WTC11 (cell line): ENCODE measurements around the gene MOB4. TPM values are rescaled to one million over a fixed set of nuclear protein-coding genes. Genes with fewer than 3 reads are reported as not detected.

Experiments used
- ATAC-seq: fragments of 200-7000 bp; cut with Tn5 transposase; 2 replicates; pipeline ENCODE4 v1.10.0; 2021; ENCODE audit warnings: mild to moderate bottlenecking, moderate library complexity
- CTCF ChIA-PET: fragments of 300-600 bp; sonication (Branson Sonifier 250); formaldehyde crosslinking; loops from one replicate; lab custom pipeline; 2021; ENCODE audit warnings: antibody characterized with exemption; lab: Charles Lee
- POLR2A ChIA-PET: fragments of 350-600 bp; sonication (Branson Sonifier 250); formaldehyde crosslinking; loops from one replicate; lab custom pipeline; 2021; ENCODE audit warnings: antibody characterized with exemption; lab: Charles Lee
- DNase-seq: peaks from one replicate; pipeline ENCODE4 v3.0.0; 2021; ENCODE audit warnings: low spot score
- H3K27ac Mint-ChIP-seq: 2 replicates; pipeline ENCODE4 v1.8.0; 2021; ENCODE audit warnings: mixed read lengths
- H3K27me3 Mint-ChIP-seq: 2 replicates; pipeline ENCODE4 v1.8.0; 2021; ENCODE audit warnings: low read depth, mild to moderate bottlenecking, moderate library complexity, mixed read lengths
- H3K36me3 Mint-ChIP-seq: 2 replicates; pipeline ENCODE4 v1.8.0; 2021; ENCODE audit warnings: mixed read lengths
- H3K4me1 Mint-ChIP-seq: 2 replicates; pipeline ENCODE4 v1.8.0; 2022; ENCODE audit warnings: mixed read lengths
- H3K4me3 Mint-ChIP-seq: 2 replicates; pipeline ENCODE4 v1.8.0; 2021; ENCODE audit warnings: mild to moderate bottlenecking, moderate library complexity, mixed read lengths
- H3K9me3 Mint-ChIP-seq: 2 replicates; pipeline ENCODE4 v1.8.0; 2021; ENCODE audit warnings: mixed read lengths
- CBFB ChIP-seq: sonication (generic); formaldehyde crosslinking; IDR thresholded peaks from 2 replicates; pipeline ENCODE4 v1.8.1; 2022; ENCODE audit warnings: mild to moderate bottlenecking, low read depth, missing genetic modification reagents
- ESRRA ChIP-seq: sonication (generic); formaldehyde crosslinking; IDR thresholded peaks from 2 replicates; pipeline ENCODE4 v1.8.1; 2022; ENCODE audit warnings: mild to moderate bottlenecking, missing genetic modification reagents, borderline replicate concordance
- FOXP1 ChIP-seq: sonication (generic); formaldehyde crosslinking; IDR thresholded peaks from 2 replicates; pipeline ENCODE4 v1.8.0; 2022; ENCODE audit warnings: missing genetic modification reagents, mild to moderate bottlenecking, moderate library complexity, borderline replicate concordance
- JUN ChIP-seq: sonication (generic); formaldehyde crosslinking; IDR thresholded peaks from 2 replicates; pipeline ENCODE4 v1.8.0; 2023; ENCODE audit warnings: mild to moderate bottlenecking, missing genetic modification reagents
- KAT7 ChIP-seq: sonication (generic); formaldehyde crosslinking; IDR thresholded peaks from 2 replicates; pipeline ENCODE4 v1.8.1; 2023; ENCODE audit warnings: missing genetic modification reagents, mild to moderate bottlenecking, borderline replicate concordance
- NFYB ChIP-seq: sonication (generic); formaldehyde crosslinking; conservative IDR thresholded peaks from 2 replicates; pipeline ENCODE4 v1.8.0; 2022; ENCODE audit warnings: low read depth, missing genetic modification reagents
- NR3C1 ChIP-seq: sonication (generic); formaldehyde crosslinking; conservative IDR thresholded peaks from 2 replicates; pipeline ENCODE4 v1.8.1; 2023; ENCODE audit warnings: low read depth, mild to moderate bottlenecking, missing genetic modification reagents
- PRRX2 ChIP-seq: fragments of 250-450 bp; sonication (Bioruptor Pico); IDR thresholded peaks from 2 replicates; pipeline ENCODE4 v1.8.0; 2021; ENCODE audit warnings: mild to moderate bottlenecking
- SMAD4 ChIP-seq: sonication (generic); formaldehyde crosslinking; IDR thresholded peaks from 2 replicates; pipeline ENCODE4 v1.8.0; 2022; ENCODE audit warnings: mild to moderate bottlenecking, missing genetic modification reagents
- SOX15 ChIP-seq: fragments of 250-450 bp; sonication (Bioruptor Pico); IDR thresholded peaks from 2 replicates; pipeline ENCODE4 v1.9.0; 2021; ENCODE audit warnings: mild to moderate bottlenecking
- TCF7 ChIP-seq: sonication (generic); formaldehyde crosslinking; IDR thresholded peaks from 2 replicates; pipeline ENCODE4 v1.8.0; 2022; ENCODE audit warnings: mild to moderate bottlenecking, low read depth, missing genetic modification reagents, moderate library complexity
- ZNF121 ChIP-seq: sonication (generic); formaldehyde crosslinking; IDR thresholded peaks from 2 replicates; pipeline ENCODE4 v1.8.0; 2023; ENCODE audit warnings: missing genetic modification reagents
- ZNF138 ChIP-seq: sonication (generic); formaldehyde crosslinking; conservative IDR thresholded peaks from 2 replicates; pipeline ENCODE4 v1.8.1; 2022; ENCODE audit warnings: mild to moderate bottlenecking, moderate library complexity, missing genetic modification reagents
- ZNF219 ChIP-seq: sonication (generic); formaldehyde crosslinking; IDR thresholded peaks from 2 replicates; pipeline ENCODE4 v1.8.0; 2023; ENCODE audit warnings: missing genetic modification reagents, mild to moderate bottlenecking, borderline replicate concordance
- ZNF263 ChIP-seq: sonication (generic); formaldehyde crosslinking; IDR thresholded peaks from 2 replicates; pipeline ENCODE4 v1.8.1; 2022; ENCODE audit warnings: low read depth, mild to moderate bottlenecking, moderate library complexity, missing genetic modification reagents
- ZNF396 ChIP-seq: fragments of 250-450 bp; sonication (Bioruptor Pico); IDR thresholded peaks from 2 replicates; pipeline ENCODE4 v1.8.0; 2021; ENCODE audit warnings: mild to moderate bottlenecking, moderate library complexity, borderline replicate concordance
- ZNF423 ChIP-seq: fragments of 250-450 bp; sonication (Bioruptor Pico); IDR thresholded peaks from 2 replicates; pipeline ENCODE4 v2.1.2; 2022; ENCODE audit warnings: mild to moderate bottlenecking, moderate library complexity
- total RNA-seq: library from RNA; stranded (reverse); gene quantifications from 3 replicates; pipeline ENCODE4 v1.2.3, GENCODE V29; 2021
- TF ChIP-seq, protein P1 (sequence below): sonication (generic); formaldehyde crosslinking; conservative IDR thresholded peaks from 2 replicates; pipeline ENCODE4 v1.8.1; 2022; ENCODE audit warnings: mild to moderate bottlenecking, missing genetic modification reagents
- TF ChIP-seq, protein P2 (sequence below): sonication (generic); formaldehyde crosslinking; IDR thresholded peaks from 2 replicates; pipeline ENCODE4 v1.8.0; 2022; ENCODE audit warnings: mild to moderate bottlenecking, missing genetic modification reagents
- TF ChIP-seq, protein P3 (sequence below): sonication (generic); formaldehyde crosslinking; IDR thresholded peaks from 2 replicates; pipeline ENCODE4 v1.8.1; 2022; ENCODE audit warnings: low read depth, missing genetic modification reagents, borderline replicate concordance

MOB4 gene
- total RNA-seq, 1 experiment from 2014 or later: 47.8 TPM

DNA sequence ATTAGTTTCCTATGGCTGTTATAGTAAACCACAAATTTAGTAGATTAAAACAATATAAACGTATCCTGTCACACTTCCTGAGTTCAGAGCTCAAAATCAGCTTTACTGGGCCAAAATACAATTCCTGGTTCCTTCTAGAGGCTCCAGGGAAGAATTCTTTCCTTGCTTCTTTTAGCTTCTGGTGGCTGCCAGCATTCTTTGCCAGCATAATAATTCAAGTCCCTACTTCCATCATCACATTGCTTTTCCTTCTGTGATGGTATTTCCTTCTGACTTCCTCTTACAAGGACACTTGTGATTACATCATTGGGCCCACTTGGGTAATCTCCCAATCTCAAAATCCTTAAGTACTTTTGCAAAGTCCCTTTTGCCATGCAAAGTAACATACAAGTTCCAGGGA lies 40.6 kb downstream of the MOB4 start:
- H3K27me3 Mint-ChIP-seq: no peaks in the 10 kb centered on the region
- POLR2A ChIA-PET: interaction anchor here (0.6 kb wide), 1 partner anchor 52 kb away, joined by 3 read pairs; no protein-coding TSS in a partner anchor
- no peak overlapping the region for H3K4me3 Mint-ChIP-seq
- CTCF ChIA-PET: no interaction called here
- peaks cover 39% of the 10 kb centered on the region for H3K36me3 Mint-ChIP-seq
- H3K4me1 Mint-ChIP-seq: peaks cover 6% of the 10 kb centered on the region; the same call in 1 of the 2 replicates
- H3K27ac Mint-ChIP-seq: peak overlapping the region; percentile 7; the same call in 1 of the 2 replicates
- DNase-seq (no peak), ATAC-seq (no peak)
- H3K9me3 Mint-ChIP-seq: no peaks in the 10 kb centered on the region
- no peak for TF ChIP-seq KAT7 (CRISPR knock-in tag)
- TF ChIP-seq ESRRA: no peak
- no peak for TF ChIP-seq NR3C1 (CRISPR knock-in tag)
- TF ChIP-seq, protein P1, sequence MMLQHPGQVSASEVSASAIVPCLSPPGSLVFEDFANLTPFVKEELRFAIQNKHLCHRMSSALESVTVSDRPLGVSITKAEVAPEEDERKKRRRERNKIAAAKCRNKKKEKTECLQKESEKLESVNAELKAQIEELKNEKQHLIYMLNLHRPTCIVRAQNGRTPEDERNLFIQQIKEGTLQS (CRISPR knock-in tag): no peak
- TF ChIP-seq, protein P2, sequence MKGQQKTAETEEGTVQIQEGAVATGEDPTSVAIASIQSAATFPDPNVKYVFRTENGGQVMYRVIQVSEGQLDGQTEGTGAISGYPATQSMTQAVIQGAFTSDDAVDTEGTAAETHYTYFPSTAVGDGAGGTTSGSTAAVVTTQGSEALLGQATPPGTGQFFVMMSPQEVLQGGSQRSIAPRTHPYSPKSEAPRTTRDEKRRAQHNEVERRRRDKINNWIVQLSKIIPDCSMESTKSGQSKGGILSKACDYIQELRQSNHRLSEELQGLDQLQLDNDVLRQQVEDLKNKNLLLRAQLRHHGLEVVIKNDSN (CRISPR knock-in tag): no peak
- no peak for TF ChIP-seq ZNF263 (CRISPR knock-in tag)
- TF ChIP-seq PRRX2 (CRISPR knock-in tag): no peak
- TF ChIP-seq, protein P3, sequence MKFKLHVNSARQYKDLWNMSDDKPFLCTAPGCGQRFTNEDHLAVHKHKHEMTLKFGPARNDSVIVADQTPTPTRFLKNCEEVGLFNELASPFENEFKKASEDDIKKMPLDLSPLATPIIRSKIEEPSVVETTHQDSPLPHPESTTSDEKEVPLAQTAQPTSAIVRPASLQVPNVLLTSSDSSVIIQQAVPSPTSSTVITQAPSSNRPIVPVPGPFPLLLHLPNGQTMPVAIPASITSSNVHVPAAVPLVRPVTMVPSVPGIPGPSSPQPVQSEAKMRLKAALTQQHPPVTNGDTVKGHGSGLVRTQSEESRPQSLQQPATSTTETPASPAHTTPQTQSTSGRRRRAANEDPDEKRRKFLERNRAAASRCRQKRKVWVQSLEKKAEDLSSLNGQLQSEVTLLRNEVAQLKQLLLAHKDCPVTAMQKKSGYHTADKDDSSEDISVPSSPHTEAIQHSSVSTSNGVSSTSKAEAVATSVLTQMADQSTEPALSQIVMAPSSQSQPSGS: no peak
- TF ChIP-seq NFYB (CRISPR knock-in tag): no peak
- no peak for TF ChIP-seq ZNF396 (CRISPR knock-in tag)
- no peak for TF ChIP-seq ZNF423 (CRISPR knock-in tag)
- TF ChIP-seq SMAD4 (CRISPR knock-in tag): no peak
- TF ChIP-seq CBFB: no peak
- no peak for TF ChIP-seq TCF7 (CRISPR knock-in tag)

DNA sequence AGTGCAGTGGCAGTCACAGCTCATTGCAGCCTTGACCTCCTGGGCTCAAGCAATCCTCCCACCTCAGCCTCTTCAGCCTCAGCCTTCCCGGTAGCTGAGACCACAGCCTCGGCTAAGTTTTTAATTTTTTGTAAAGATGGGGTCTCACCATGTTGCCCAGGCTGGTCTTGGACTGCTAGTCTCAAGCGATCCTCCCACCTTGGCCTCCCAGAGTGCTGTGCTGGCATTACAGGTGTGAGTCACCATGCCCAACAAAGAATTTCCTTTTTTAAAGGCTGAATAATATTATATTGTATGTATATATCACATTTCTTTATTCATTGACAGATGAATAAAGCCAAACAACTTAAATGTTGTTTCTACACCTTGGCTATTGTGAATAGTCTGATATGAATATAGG lies 42.5 kb downstream of the MOB4 start:
- Mint-ChIP-seq H3K36me3 (peaks cover 41% of the 10 kb centered on the region), H3K27me3 (no peaks in the 10 kb centered on the region), H3K4me3 (no peak overlapping the region)
- DNase-seq: no peak
- CTCF ChIA-PET: no interaction called here
- TF ChIP-seq ZNF121 (CRISPR knock-in tag) (peak; percentile 84), ZNF219 (CRISPR knock-in tag) (no peak), SOX15 (CRISPR knock-in tag) (no peak), JUN (CRISPR knock-in tag) (no peak), ZNF138 (CRISPR knock-in tag) (no peak), ZNF263 (CRISPR knock-in tag) (no peak), NR3C1 (CRISPR knock-in tag) (no peak)
- TF ChIP-seq, all 79 proteins: peak for 1
- Mint-ChIP-seq H3K27ac (no peak overlapping the region; the same call in 1 of the 2 replicates), H3K9me3 (peaks cover 4% of the 10 kb centered on the region), H3K4me1 (peaks cover 6% of the 10 kb centered on the region; the same call in 1 of the 2 replicates)
- POLR2A ChIA-PET: no interaction called here
- ATAC-seq: no peak

DNA sequence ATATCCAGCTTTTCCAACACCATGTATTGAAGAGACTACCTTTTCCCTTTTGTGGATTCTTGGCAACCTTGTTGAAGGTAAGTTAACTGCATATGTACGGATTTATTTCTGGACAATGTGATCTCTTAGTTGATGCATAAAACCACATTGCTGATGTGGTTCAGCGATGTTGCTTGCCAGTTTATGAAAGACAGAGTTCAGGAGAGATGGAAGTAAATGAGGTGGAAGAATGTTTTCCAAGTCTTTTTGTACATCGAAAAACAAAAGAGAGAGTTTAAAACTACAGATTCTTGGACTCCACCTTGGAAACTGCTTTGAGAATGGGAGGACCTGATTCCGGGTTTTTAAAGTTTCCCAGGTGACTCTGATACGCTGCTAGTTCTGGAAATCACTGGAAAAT lies 43.8 kb downstream of the MOB4 start:
- peaks cover 4% of the 10 kb centered on the region for H3K9me3 Mint-ChIP-seq
- ATAC-seq: no peak
- no peak for DNase-seq
- no peak overlapping the region for H3K4me3 Mint-ChIP-seq
- H3K27ac Mint-ChIP-seq: peak overlapping the region; percentile 61; the same call in 1 of the 2 replicates
- CTCF ChIA-PET: no interaction called here
- peaks cover 16% of the 10 kb centered on the region for H3K4me1 Mint-ChIP-seq
- peaks cover 49% of the 10 kb centered on the region for H3K36me3 Mint-ChIP-seq
- no peaks in the 10 kb centered on the region for H3K27me3 Mint-ChIP-seq
- POLR2A ChIA-PET: interaction anchor here (0.7 kb wide), 1 partner anchor 20 kb away, joined by 4 read pairs; no protein-coding TSS in a partner anchor
- TF ChIP-seq JUN (CRISPR knock-in tag) (no peak), FOXP1 (CRISPR knock-in tag) (no peak)
